Esophagus muscularis mucosa (tissue), 4 donors: Measurements from ENCODE around the gene LRRC10.

ENCODE experiments used
- CTCF ChIP-seq, 3 experiments: fragments of 200-600 bp in 2 of 3; fragments of 450-650 bp in 1 of 3; sonication (generic) in 2 of 3; IDR thresholded peaks; one replicate each; pipeline ENCODE4 v1.5.1; 2017 to 2019; ENCODE audit warnings: antibody characterized with exemption in 3 of 3, mild to moderate bottlenecking in 2 of 3, moderate library complexity in 1 of 3
- EP300 ChIP-seq: sonication (generic); formaldehyde crosslinking; IDR thresholded peaks from one replicate; pipeline ENCODE4 v1.6.1; 2017; ENCODE audit warnings: antibody characterized with exemption
- POLR2A ChIP-seq: fragments of 450-650 bp; IDR thresholded peaks from one replicate; pipeline ENCODE4 v1.6.1; 2017; ENCODE audit warnings: antibody characterized with exemption, moderate library complexity, mild to moderate bottlenecking, low read depth
- POLR2AphosphoS5 ChIP-seq, 2 donors: sonication (generic); formaldehyde crosslinking; IDR thresholded peaks; one replicate each; pipeline ENCODE4 v1.6.1; 2017; ENCODE audit warnings: antibody characterized with exemption in 2 of 2

GRCh38 chr12:69620921-69621320 is 10.2 kb upstream of the LRRC10 start:
- TF ChIP-seq POLR2AphosphoS5 (IDR thresholded peaks at IDR 0.05) (no peak), EP300 (no peak), POLR2A (no peak), CTCF (IDR thresholded peaks at IDR 0.05) (no peak)
